Measurements from ENCODE around the gene PATL2.
"Not testable (repeated sequence)": the region's sequence is repeated elsewhere in the genome, so short reads cannot be mapped to it uniquely, and the experiment has no call there.

Gene PATL2

DNA sequence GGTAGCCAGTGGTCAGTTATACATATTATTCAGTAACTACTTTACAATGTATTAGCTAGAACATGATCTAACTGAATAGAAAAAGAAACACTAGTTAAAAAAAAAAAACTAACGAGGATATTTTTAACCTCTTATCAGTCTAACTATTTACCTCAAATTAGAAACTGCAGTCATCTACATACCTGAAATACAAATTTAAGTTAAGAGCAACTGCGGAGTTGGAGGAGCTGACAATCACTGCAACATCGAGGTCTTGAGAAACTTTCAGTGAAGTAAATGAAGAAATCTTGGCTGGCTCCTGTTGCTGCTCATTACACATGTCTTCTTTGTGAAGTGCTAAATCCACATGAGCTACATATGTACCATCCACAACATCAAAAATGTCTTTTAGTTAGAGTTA, 54.2 kb downstream of the PATL2 start:
- DNase-seq (ENCODE audit: insufficient read length, low spot score): no peak
- no peak for TF ChIP-seq PAX5 (IDR thresholded peaks at IDR 0.05; ENCODE audit: insufficient read depth, low read length, severe bottlenecking)
- no peak for FAIRE-seq

GRCh38 chr15:44656298-44656697, 54.8 kb downstream of the PATL2 start:
- peak; percentile 21; the same call in 1 of the 2 replicates for TF ChIP-seq SPI1 (IDR thresholded peaks at IDR 0.05; ENCODE audit: low read depth, low read length)
- no peak for TF ChIP-seq PAX5 (IDR thresholded peaks at IDR 0.05; ENCODE audit: insufficient read depth, low read length, severe bottlenecking)
- peak; percentile 40 for FAIRE-seq

DNA sequence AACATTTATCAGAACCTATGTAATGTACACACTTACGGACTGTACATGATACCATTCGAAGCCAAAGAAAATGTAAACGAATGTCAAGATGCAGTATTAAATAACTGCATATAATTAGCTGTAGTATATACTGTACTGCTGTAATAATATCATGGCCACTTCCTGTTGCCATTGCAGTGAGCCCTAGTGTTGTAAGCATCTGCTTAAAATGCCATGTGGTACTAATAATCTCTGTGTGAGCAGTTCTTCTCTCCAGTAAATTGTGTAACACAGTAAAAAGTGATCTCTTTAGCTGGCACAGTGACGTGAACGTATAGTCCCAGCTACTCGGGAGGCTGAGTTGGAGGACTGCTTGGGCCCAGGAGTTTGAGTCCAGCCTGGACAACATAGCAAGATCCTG, 56.3 kb downstream of the PATL2 start:
- TF ChIP-seq TAF1 (IDR thresholded peaks at IDR 0.05; ENCODE audit: low read depth, low read length) (no peak), POLR2A (IDR thresholded peaks at IDR 0.05; ENCODE audit: low read depth, low read length) (no peak), POLR2AphosphoS5 (IDR thresholded peaks at IDR 0.05; ENCODE audit: low read depth, low read length) (no peak), SPI1 (IDR thresholded peaks at IDR 0.05; ENCODE audit: low read depth, low read length) (no peak), PAX5 (IDR thresholded peaks at IDR 0.05; ENCODE audit: insufficient read depth, low read length, severe bottlenecking) (no peak), POU2F2 (IDR thresholded peaks at IDR 0.05; ENCODE audit: low read depth, low read length) (no peak)
- FAIRE-seq (peak; percentile 40), DNase-seq (ENCODE audit: insufficient read length, low spot score) (no peak)

More at GRCh38 chr15:44656298-44656697, 54.8 kb downstream of the PATL2 start:
- no peak for DNase-seq (ENCODE audit: insufficient read length, low spot score)

DNA sequence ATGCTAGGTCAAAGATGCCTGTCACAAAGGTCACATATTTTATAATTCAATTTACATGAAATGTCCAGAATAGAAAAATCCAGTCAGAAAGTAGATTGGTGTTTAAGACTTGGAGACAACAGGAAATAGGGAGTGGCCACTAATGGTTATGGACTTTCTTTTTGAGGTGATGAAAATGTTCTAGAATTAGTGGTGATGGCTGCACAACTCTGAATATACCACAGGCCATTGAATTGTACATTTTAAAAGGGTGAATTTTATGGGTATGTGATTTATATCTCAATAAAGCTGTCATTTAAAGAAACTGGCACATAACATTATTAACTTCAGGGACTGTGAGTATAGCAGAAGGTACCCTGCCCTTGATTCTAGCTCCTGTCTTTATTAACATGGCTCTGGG, 63.5 kb downstream of the PATL2 start:
- FAIRE-seq (no peak), DNase-seq (ENCODE audit: insufficient read length, low spot score) (no peak)
- TF ChIP-seq PAX5 (IDR thresholded peaks at IDR 0.05; ENCODE audit: insufficient read depth, low read length, severe bottlenecking): no peak
- no peak for TF ChIP-seq SPI1 (IDR thresholded peaks at IDR 0.05; ENCODE audit: low read depth, low read length)
- TF ChIP-seq POLR2AphosphoS5 (IDR thresholded peaks at IDR 0.05; ENCODE audit: low read depth, low read length): no peak
- TF ChIP-seq POU2F2 (IDR thresholded peaks at IDR 0.05; ENCODE audit: low read depth, low read length): no peak
- TF ChIP-seq TAF1 (IDR thresholded peaks at IDR 0.05; ENCODE audit: low read depth, low read length): no peak
- TF ChIP-seq POLR2A (IDR thresholded peaks at IDR 0.05; ENCODE audit: low read depth, low read length): no peak

GRCh38 chr15:44647036-44647435, 64.1 kb downstream of the PATL2 start:
- FAIRE-seq: no peak

DNA sequence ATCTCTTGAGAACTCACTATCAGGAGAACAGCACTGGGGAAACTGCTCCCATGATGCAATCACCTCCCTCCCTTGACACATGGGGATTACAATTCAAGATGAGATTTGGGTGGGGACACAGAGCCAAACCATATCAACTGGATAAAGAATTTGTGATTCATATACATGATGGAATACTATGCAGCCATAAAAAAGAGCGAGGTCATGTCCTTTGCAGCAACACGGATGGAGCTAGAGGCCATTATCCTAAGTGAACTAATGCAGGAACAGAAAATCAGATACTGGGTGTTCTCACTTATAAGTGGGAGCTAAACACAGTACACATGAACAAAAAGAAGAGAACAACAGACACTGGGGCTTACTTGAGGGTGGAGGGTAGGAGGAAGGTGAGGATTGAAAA, 64.7 kb downstream of the PATL2 start:
- DNase-seq (ENCODE audit: insufficient read length, low spot score): no peak
- FAIRE-seq: no peak
- TF ChIP-seq TAF1 (IDR thresholded peaks at IDR 0.05; ENCODE audit: low read depth, low read length) (no peak), POU2F2 (IDR thresholded peaks at IDR 0.05; ENCODE audit: low read depth, low read length) (no peak), SPI1 (IDR thresholded peaks at IDR 0.05; ENCODE audit: low read depth, low read length) (no peak), POLR2A (IDR thresholded peaks at IDR 0.05; ENCODE audit: low read depth, low read length) (no peak), PAX5 (IDR thresholded peaks at IDR 0.05; ENCODE audit: insufficient read depth, low read length, severe bottlenecking) (no peak), POLR2AphosphoS5 (IDR thresholded peaks at IDR 0.05; ENCODE audit: low read depth, low read length) (no peak)

More at GRCh38 chr15:44647036-44647435, 64.1 kb downstream of the PATL2 start:
- TF ChIP-seq SPI1 (IDR thresholded peaks at IDR 0.05; ENCODE audit: low read depth, low read length) (no peak), PAX5 (IDR thresholded peaks at IDR 0.05; ENCODE audit: insufficient read depth, low read length, severe bottlenecking) (no peak), POLR2AphosphoS5 (IDR thresholded peaks at IDR 0.05; ENCODE audit: low read depth, low read length) (no peak)
- no peak for DNase-seq (ENCODE audit: insufficient read length, low spot score)

DNA sequence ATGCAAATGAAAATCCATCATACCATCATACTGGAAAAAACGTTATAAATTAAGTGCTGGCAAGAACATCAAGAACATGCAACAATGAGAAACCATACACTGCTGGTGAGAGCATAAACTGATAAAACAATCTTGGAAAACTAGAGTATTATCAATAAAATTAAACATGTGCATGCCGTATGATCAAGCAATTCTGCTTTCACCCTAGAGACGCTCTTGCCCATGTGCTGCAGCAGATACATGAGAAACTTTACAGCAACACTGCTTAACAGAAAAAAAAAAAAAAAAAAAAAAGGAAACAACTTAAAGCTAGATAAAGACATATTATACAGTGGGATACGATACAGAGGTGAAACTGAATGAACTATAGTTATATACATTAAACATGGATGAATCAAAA, 69.5 kb downstream of the PATL2 start:
- no peak for DNase-seq (ENCODE audit: insufficient read length, low spot score)

DNA sequence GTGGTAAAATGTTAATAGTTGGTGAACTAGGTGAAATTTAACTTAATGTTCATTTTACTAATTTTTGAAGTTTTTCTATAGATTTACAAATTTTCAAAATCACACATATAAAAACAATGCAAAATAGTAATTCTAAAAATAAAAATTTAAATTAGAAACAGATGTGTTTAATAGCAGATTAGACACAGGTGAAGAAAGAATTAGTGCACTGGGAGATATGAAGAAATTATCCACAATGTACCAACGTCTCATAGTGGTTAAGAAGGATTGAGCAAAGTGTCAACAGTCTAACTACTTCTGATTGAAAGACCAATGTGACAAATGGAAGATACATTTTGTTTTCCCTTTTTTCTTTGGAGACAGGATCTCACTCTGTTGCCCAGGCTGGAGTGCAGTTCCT, 74.1 kb downstream of the PATL2 start:
- TF ChIP-seq PAX5 (IDR thresholded peaks at IDR 0.05; ENCODE audit: insufficient read depth, low read length, severe bottlenecking) (no peak), SPI1 (IDR thresholded peaks at IDR 0.05; ENCODE audit: low read depth, low read length) (no peak), POU2F2 (IDR thresholded peaks at IDR 0.05; ENCODE audit: low read depth, low read length) (no peak), POLR2AphosphoS5 (IDR thresholded peaks at IDR 0.05; ENCODE audit: low read depth, low read length) (no peak), POLR2A (IDR thresholded peaks at IDR 0.05; ENCODE audit: low read depth, low read length) (no peak), TAF1 (IDR thresholded peaks at IDR 0.05; ENCODE audit: low read depth, low read length) (no peak)
- DNase-seq (ENCODE audit: insufficient read length, low spot score) (no peak), FAIRE-seq (no peak)

More for the DNA sequence above, 69.5 kb downstream of the PATL2 start:
- no peak for FAIRE-seq
- no peak for TF ChIP-seq POLR2AphosphoS5 (IDR thresholded peaks at IDR 0.05; ENCODE audit: low read depth, low read length)
- TF ChIP-seq POLR2A (IDR thresholded peaks at IDR 0.05; ENCODE audit: low read depth, low read length): no peak
- no peak for TF ChIP-seq PAX5 (IDR thresholded peaks at IDR 0.05; ENCODE audit: insufficient read depth, low read length, severe bottlenecking)
- TF ChIP-seq TAF1 (IDR thresholded peaks at IDR 0.05; ENCODE audit: low read depth, low read length): no peak
- TF ChIP-seq POU2F2 (IDR thresholded peaks at IDR 0.05; ENCODE audit: low read depth, low read length): no peak
- no peak for TF ChIP-seq SPI1 (IDR thresholded peaks at IDR 0.05; ENCODE audit: low read depth, low read length)

DNA sequence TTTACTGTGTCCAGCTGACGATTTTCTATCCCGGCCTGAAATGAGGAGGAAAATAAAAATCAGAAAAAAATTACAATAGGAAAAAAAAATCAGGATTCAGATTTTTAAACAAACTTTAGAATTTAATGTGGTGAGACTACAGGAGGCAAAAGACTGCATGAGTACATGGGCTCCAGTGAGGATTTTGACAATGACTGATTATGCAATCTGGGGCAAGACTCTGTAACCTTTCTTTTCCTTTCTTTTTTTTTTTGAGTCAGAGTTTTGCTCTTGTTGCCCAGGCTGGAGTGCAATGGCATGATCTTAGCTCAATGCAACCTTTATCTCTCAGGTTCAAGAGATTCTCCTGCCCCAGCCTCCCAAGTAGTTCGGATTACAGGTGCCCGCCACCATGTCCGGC, 77.5 kb downstream of the PATL2 start:
- TF ChIP-seq SPI1 (IDR thresholded peaks at IDR 0.05; ENCODE audit: low read depth, low read length) (no peak), POLR2A (IDR thresholded peaks at IDR 0.05; ENCODE audit: low read depth, low read length) (no peak), TAF1 (IDR thresholded peaks at IDR 0.05; ENCODE audit: low read depth, low read length) (no peak), PAX5 (IDR thresholded peaks at IDR 0.05; ENCODE audit: insufficient read depth, low read length, severe bottlenecking) (no peak), POLR2AphosphoS5 (IDR thresholded peaks at IDR 0.05; ENCODE audit: low read depth, low read length) (no peak)
- DNase-seq (ENCODE audit: insufficient read length, low spot score) (no peak), FAIRE-seq (no peak)

DNA sequence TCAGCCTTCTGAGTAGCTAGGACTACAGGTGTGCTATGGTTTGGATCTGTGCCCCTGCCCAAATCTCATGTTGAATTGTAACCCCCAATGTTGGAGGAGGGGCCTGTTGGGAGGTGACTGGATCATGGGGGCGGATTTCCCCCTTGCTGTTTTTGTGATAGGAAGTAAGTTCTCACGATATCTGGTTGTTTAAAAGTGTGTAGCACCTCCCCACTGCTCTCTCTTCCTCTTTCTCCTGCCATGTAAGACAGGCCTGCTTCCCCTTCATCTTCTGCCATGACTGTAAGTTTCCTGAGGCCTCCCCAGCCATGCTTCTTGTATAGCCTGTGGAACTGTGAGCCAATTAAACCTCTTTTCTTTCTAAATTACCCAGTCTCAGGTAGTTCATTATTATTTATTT, 85.8 kb downstream of the PATL2 start:
- TF ChIP-seq SPI1 (IDR thresholded peaks at IDR 0.05; ENCODE audit: low read depth, low read length): peak; percentile 61
- FAIRE-seq; DNase-seq (ENCODE audit: insufficient read length, low spot score): not testable (repeated sequence)

DNA sequence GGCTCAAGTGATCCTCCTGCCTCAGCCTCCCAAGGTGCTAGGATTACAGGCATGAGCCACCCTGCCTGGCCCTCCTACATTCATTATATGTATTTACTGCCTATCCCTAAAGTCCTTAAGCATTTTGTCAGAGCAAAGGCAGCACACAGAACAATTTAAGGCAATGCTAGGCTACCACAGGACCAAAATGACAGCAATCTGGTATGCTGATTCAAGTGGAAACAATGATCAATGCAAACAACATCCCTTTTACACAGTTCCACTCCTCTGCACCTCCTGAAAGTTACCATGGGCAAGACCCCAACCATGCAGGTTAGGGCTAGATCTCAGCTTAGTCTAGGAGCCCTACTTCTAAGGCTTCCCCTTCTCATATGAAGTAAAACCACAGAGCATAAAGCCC, 87.9 kb downstream of the PATL2 start:
- FAIRE-seq: no peak
- no peak for DNase-seq (ENCODE audit: insufficient read length, low spot score)
- no peak for TF ChIP-seq POLR2AphosphoS5 (IDR thresholded peaks at IDR 0.05; ENCODE audit: low read depth, low read length)

Data from GM12891 (cell line).